SK-N-SH (cell line): ENCODE measurements around the gene IFT74. TPM values are rescaled to one million over a fixed set of nuclear protein-coding genes. Genes with fewer than 3 reads are reported as not detected.

Experiments
- CTCF ChIA-PET: fragments of 300-600, 350-600 bp; formaldehyde crosslinking; extraction: SDS; loops from one replicate; lab custom pipeline; 2021; lab: Yijun Ruan, JAX
- POLR2A ChIA-PET: fragments of 350-600 bp; sonication (Branson Sonifier 250); formaldehyde crosslinking; extraction: SDS; loops from one replicate; lab custom pipeline; 2020; ENCODE audit warnings: antibody characterized with exemption, inconsistent platforms; lab: Yijun Ruan, JAX
- DNase-seq: peaks from one replicate; pipeline ENCODE4 v3.0.0; 2012
- H2AFZ ChIP-seq: fragments of 200-600 bp; sonication (generic); 2 replicates; pipeline ENCODE4 v1.8.1; 2016; ENCODE audit warnings: antibody characterized with exemption, mild to moderate bottlenecking, low read depth
- H3F3A ChIP-seq: fragments of 200-600 bp; sonication (generic); replicated peaks from 2 replicates; pipeline ENCODE3; 2016; ENCODE audit warnings: antibody characterized with exemption, mild to moderate bottlenecking; ENCODE audit not compliant: insufficient read depth
- H3K27ac ChIP-seq, 2 experiments: fragments of 200-500 bp in 1 of 2; fragments of 200-600 bp in 1 of 2; sonication (Bioruptor generic) in 1 of 2; sonication (generic), shearing (Covaris generic) in 1 of 2; 2 replicates each; pipeline versions ENCODE4 v1.5.1 to v1.6.1; 2014 to 2016; ENCODE audit warnings: low read depth in 2 of 2, inconsistent platforms in 1 of 2, low read length in 1 of 2, mild to moderate bottlenecking in 1 of 2, mixed read lengths in 1 of 2
- H3K27me3 ChIP-seq: fragments of 200-600 bp; sonication (generic), shearing (Covaris generic); 2 replicates; pipeline ENCODE4 v1.6.1; 2016; ENCODE audit warnings: mixed run types; ENCODE audit not compliant: insufficient read depth
- H3K36me3 ChIP-seq, 2 experiments: fragments of 200-500 bp in 1 of 2; fragments of 200-600 bp in 1 of 2; sonication (Bioruptor generic) in 1 of 2; sonication (generic) in 1 of 2; replicated peaks in 1 of 2; 2 replicates each; pipeline versions ENCODE3 to v1.5.1; 2014 to 2016; ENCODE audit warnings: low read length in 1 of 2, mild to moderate bottlenecking in 1 of 2; ENCODE audit not compliant: insufficient read depth in 2 of 2, control insufficient read depth in 1 of 2
- H3K4me1 ChIP-seq, 2 experiments: fragments of 200-500 bp in 1 of 2; fragments of 200-600 bp in 1 of 2; sonication (Bioruptor generic) in 1 of 2; sonication (generic), shearing (Covaris generic) in 1 of 2; 2 replicates each; pipeline versions ENCODE4 v1.5.1 to v1.6.1; 2014 to 2016; ENCODE audit warnings: low read depth in 1 of 2, low read length in 1 of 2, mixed run types in 1 of 2; ENCODE audit not compliant: insufficient read depth in 2 of 2, control insufficient read depth in 1 of 2
- H3K4me2 ChIP-seq: fragments of 200-600 bp; sonication (generic), shearing (Covaris generic); 2 replicates; pipeline ENCODE4 v1.6.1; 2017; ENCODE audit warnings: mixed run types
- H3K4me3 ChIP-seq, 2 experiments: fragments of 200-500 bp in 1 of 2; fragments of 200-600 bp in 1 of 2; sonication (Bioruptor generic) in 1 of 2; sonication (generic), shearing (Covaris generic) in 1 of 2; 2 replicates each; pipeline versions ENCODE4 v1.5.1 to v1.8.1; 2014 to 2016; ENCODE audit warnings: low read depth in 2 of 2, inconsistent platforms in 1 of 2, low read length in 1 of 2, mild to moderate bottlenecking in 1 of 2, mixed read lengths in 1 of 2, moderate library complexity in 1 of 2
- H3K79me2 ChIP-seq: fragments of 200-600 bp; sonication (generic); 2 replicates; pipeline ENCODE4 v1.8.1; 2017; ENCODE audit warnings: mild to moderate bottlenecking; ENCODE audit not compliant: insufficient read depth
- H3K9ac ChIP-seq: fragments of 200-600 bp; sonication (generic); 2 replicates; pipeline ENCODE4 v1.6.1; 2017; ENCODE audit warnings: mixed run types
- H3K9me2 ChIP-seq: fragments of 200-600 bp; sonication (generic); 2 replicates; pipeline ENCODE4 v1.6.1; 2017; ENCODE audit warnings: mixed run types
- H3K9me3 ChIP-seq: fragments of 200-600 bp; sonication (generic); 2 replicates; pipeline ENCODE4 v1.6.1; 2017; ENCODE audit warnings: mixed run types, mild to moderate bottlenecking, moderate library complexity
- H4K20me1 ChIP-seq: fragments of 200-600 bp; sonication (generic); 2 replicates; pipeline ENCODE4 v1.6.1; 2017; ENCODE audit warnings: mild to moderate bottlenecking, mixed run types; ENCODE audit not compliant: insufficient read depth
- CTCF ChIP-seq: fragments of 200-600 bp; sonication (generic); IDR thresholded peaks from 2 replicates; pipeline ENCODE4 v1.6.1; 2017; ENCODE audit warnings: antibody characterized with exemption, mild to moderate bottlenecking, moderate library complexity
- ELF1 ChIP-seq: IDR thresholded peaks from 2 replicates; pipeline ENCODE4 v1.4.0; 2012
- EP300 ChIP-seq, 2 experiments: IDR thresholded peaks; 2 replicates each; pipeline versions ENCODE4 v1.4.0 to v1.6.1; 2012; ENCODE audit warnings: borderline replicate concordance in 1 of 2, low read depth in 1 of 2, low read length in 1 of 2
- FOXJ3 ChIP-seq: sonication (generic); formaldehyde crosslinking; IDR thresholded peaks from 2 replicates; pipeline ENCODE4 v1.5.1; 2020; ENCODE audit warnings: mild to moderate bottlenecking, missing genetic modification reagents
- GABPA ChIP-seq: IDR thresholded peaks from 2 replicates; pipeline ENCODE4 v1.4.0; 2012; ENCODE audit warnings: low read depth, mild to moderate bottlenecking
- GATA2 ChIP-seq: sonication (generic); formaldehyde crosslinking; IDR thresholded peaks from 2 replicates; pipeline ENCODE4 v1.5.0; 2020; ENCODE audit warnings: mild to moderate bottlenecking, missing genetic modification reagents
- JUND ChIP-seq: IDR thresholded peaks from 2 replicates; pipeline ENCODE4 v1.4.0; 2012
- MEF2A ChIP-seq: IDR thresholded peaks from 2 replicates; pipeline ENCODE4 v1.4.0; 2012; ENCODE audit warnings: low read depth, borderline replicate concordance
- NRF1 ChIP-seq: IDR thresholded peaks from 2 replicates; pipeline ENCODE4 v1.6.1; 2012; ENCODE audit warnings: low read depth, mild to moderate bottlenecking, low read length
- POLR2AphosphoS5 ChIP-seq: IDR thresholded peaks from 2 replicates; pipeline ENCODE4 v1.6.1; 2012; ENCODE audit warnings: low read depth, low read length
- RCOR1 ChIP-seq: fragments of 150-350 bp; IDR thresholded peaks from 2 replicates; pipeline ENCODE4 v1.6.1; 2017; ENCODE audit warnings: antibody characterized with exemption, low read length
- SIN3A ChIP-seq: IDR thresholded peaks from 2 replicates; pipeline ENCODE4 v1.6.1; 2012; ENCODE audit warnings: low read depth, mild to moderate bottlenecking, low read length, moderate library complexity, borderline replicate concordance
- SMC3 ChIP-seq: IDR thresholded peaks from 2 replicates; pipeline ENCODE4 v1.6.1; 2012; ENCODE audit warnings: low read depth, low read length, improper control_type of control experiment
- TAF1 ChIP-seq: IDR thresholded peaks from 2 replicates; pipeline ENCODE4 v1.6.1; 2012; ENCODE audit warnings: low read depth, mild to moderate bottlenecking, low read length, moderate library complexity, borderline replicate concordance
- TEAD4 ChIP-seq: IDR thresholded peaks from 2 replicates; pipeline ENCODE4 v1.4.0; 2012; ENCODE audit warnings: mild to moderate bottlenecking, borderline replicate concordance; ENCODE audit not compliant: insufficient read depth
- YY1 ChIP-seq: IDR thresholded peaks from 2 replicates; pipeline ENCODE4 v1.4.0; 2012; ENCODE audit warnings: low read depth, mild to moderate bottlenecking
- WGBS: methylation state at CpG from one replicate; pipeline ENCODE4 v1.1.6; 2017; ENCODE audit warnings: low lambda C conversion rate; 5-methylcytosine and 5-hydroxymethylcytosine counted together
- polyA plus RNA-seq, 3 experiments: library from polyadenylated mRNA; depleted of rRNA; stranded (reverse); fragments of >200 nt; gene quantifications; 2 replicates each; pipeline ENCODE4 v1.2.3, GENCODE V29; 2012
- TF ChIP-seq, protein P1 (sequence below): IDR thresholded peaks from 2 replicates; pipeline ENCODE4; 2012
- TF ChIP-seq, protein P2 (sequence below): IDR thresholded peaks from 2 replicates; pipeline ENCODE4 v1.4.0; 2012; ENCODE audit warnings: low read depth
- TF ChIP-seq, protein P3 (sequence below): IDR thresholded peaks from 2 replicates; pipeline ENCODE4 v1.4.0; 2012; ENCODE audit warnings: low read depth, borderline replicate concordance
- TF ChIP-seq, protein P4 (sequence below): IDR thresholded peaks from 2 replicates; pipeline ENCODE4 v1.6.1; 2012; ENCODE audit warnings: mild to moderate bottlenecking, low read depth, low read length, moderate library complexity

IFT74 gene
- polyA plus RNA-seq, 1 of the 3 experiments (the other 2 are of a cell fraction) = 6.3 TPM

- Histone ChIP-seq H3K9ac (no peak overlapping the region), H3K27me3 (no peaks in the 10 kb centered on the region), H3K4me2 (no peak overlapping the region), H3K4me1 (peaks cover 0 to 7% of the 10 kb centered on the region in 2 experiments; a peak in 2 of 4 replicates), H4K20me1 (no peaks in the 10 kb centered on the region), H3K9me2 (no peaks in the 10 kb centered on the region), H3K4me3 (no peak overlapping the region), H3K27ac (no peak overlapping the region), H3K79me2 (no peaks in the 10 kb centered on the region), H2AFZ (no peak overlapping the region), H3K36me3 (peaks cover 17% of the 10 kb centered on the region in 2 experiments), H3K9me3 (no peaks in the 10 kb centered on the region), H3F3A (peaks cover 6% of the 10 kb centered on the region)
- TF ChIP-seq, protein P1, sequence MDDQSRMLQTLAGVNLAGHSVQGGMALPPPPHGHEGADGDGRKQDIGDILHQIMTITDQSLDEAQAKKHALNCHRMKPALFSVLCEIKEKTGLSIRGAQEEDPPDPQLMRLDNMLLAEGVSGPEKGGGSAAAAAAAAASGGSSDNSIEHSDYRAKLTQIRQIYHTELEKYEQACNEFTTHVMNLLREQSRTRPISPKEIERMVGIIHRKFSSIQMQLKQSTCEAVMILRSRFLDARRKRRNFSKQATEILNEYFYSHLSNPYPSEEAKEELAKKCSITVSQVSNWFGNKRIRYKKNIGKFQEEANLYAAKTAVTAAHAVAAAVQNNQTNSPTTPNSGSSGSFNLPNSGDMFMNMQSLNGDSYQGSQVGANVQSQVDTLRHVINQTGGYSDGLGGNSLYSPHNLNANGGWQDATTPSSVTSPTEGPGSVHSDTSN = peak; percentile 28; the same call in 1 of the 2 replicates
- TF ChIP-seq TAF1 (no peak), RCOR1 (no peak), ELF1 (no peak), EP300 (IDR thresholded peaks at IDR 0.05; ENCODE audit: borderline replicate concordance in 1 of 2, low read depth in 1 of 2, low read length in 1 of 2) (no peak)
- POLR2A ChIA-PET = no interaction called here
- DNase-seq = no peak
- CTCF ChIA-PET = interaction anchor here (0.6 kb wide), 1 partner anchor 755 kb away, joined by 3 read pairs; no protein-coding TSS in a partner anchor
- WGBS = 86% methylated on average over 1 of the region's 1 CpG
These were observed 103.2 kb downstream of the IFT74 start for GRCh38 chr9:27059412-27059811.

GRCh38 chr9:27059907-27060306, 103.7 kb downstream of the IFT74 start:
- peaks cover 0 to 7% of the 10 kb centered on the region in 2 experiments; a peak in 2 of 4 replicates for H3K4me1 ChIP-seq
- POLR2A ChIA-PET = no interaction called here
- no peaks in the 10 kb centered on the region for H3K9me2 ChIP-seq
- H3K9ac ChIP-seq = no peak overlapping the region
- H3K27me3 ChIP-seq = no peaks in the 10 kb centered on the region
- TF ChIP-seq MEF2A (no peak), JUND (no peak), TEAD4 (no peak), ELF1 (no peak), SMC3 (no peak), NRF1 (no peak), EP300 (IDR thresholded peaks at IDR 0.05; ENCODE audit: borderline replicate concordance in 1 of 2, low read depth in 1 of 2, low read length in 1 of 2) (no peak), GABPA (no peak), FOXJ3 (no peak), SIN3A (no peak), GATA2 (CRISPR knock-in tag) (no peak), CTCF (no peak), POLR2AphosphoS5 (no peak), YY1 (no peak)
- TF ChIP-seq, protein P2, sequence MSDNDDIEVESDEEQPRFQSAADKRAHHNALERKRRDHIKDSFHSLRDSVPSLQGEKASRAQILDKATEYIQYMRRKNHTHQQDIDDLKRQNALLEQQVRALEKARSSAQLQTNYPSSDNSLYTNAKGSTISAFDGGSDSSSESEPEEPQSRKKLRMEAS = no peak
- TF ChIP-seq, protein P3, sequence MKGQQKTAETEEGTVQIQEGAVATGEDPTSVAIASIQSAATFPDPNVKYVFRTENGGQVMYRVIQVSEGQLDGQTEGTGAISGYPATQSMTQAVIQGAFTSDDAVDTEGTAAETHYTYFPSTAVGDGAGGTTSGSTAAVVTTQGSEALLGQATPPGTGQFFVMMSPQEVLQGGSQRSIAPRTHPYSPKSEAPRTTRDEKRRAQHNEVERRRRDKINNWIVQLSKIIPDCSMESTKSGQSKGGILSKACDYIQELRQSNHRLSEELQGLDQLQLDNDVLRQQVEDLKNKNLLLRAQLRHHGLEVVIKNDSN = no peak
- TF ChIP-seq, protein P4, sequence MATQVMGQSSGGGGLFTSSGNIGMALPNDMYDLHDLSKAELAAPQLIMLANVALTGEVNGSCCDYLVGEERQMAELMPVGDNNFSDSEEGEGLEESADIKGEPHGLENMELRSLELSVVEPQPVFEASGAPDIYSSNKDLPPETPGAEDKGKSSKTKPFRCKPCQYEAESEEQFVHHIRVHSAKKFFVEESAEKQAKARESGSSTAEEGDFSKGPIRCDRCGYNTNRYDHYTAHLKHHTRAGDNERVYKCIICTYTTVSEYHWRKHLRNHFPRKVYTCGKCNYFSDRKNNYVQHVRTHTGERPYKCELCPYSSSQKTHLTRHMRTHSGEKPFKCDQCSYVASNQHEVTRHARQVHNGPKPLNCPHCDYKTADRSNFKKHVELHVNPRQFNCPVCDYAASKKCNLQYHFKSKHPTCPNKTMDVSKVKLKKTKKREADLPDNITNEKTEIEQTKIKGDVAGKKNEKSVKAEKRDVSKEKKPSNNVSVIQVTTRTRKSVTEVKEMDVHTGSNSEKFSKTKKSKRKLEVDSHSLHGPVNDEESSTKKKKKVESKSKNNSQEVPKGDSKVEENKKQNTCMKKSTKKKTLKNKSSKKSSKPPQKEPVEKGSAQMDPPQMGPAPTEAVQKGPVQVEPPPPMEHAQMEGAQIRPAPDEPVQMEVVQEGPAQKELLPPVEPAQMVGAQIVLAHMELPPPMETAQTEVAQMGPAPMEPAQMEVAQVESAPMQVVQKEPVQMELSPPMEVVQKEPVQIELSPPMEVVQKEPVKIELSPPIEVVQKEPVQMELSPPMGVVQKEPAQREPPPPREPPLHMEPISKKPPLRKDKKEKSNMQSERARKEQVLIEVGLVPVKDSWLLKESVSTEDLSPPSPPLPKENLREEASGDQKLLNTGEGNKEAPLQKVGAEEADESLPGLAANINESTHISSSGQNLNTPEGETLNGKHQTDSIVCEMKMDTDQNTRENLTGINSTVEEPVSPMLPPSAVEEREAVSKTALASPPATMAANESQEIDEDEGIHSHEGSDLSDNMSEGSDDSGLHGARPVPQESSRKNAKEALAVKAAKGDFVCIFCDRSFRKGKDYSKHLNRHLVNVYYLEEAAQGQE = no peak
- TF ChIP-seq, all 33 proteins: peak for 0
- H2AFZ ChIP-seq = no peak overlapping the region
- peaks cover 17% of the 10 kb centered on the region in 2 experiments for H3K36me3 ChIP-seq
- H3K4me3 ChIP-seq = no peak overlapping the region
- CTCF ChIA-PET = interaction anchor here (0.6 kb wide), 1 partner anchor 755 kb away, joined by 3 read pairs; no protein-coding TSS in a partner anchor
- H3F3A ChIP-seq = peaks cover 6% of the 10 kb centered on the region
- DNase-seq = no peak
- no peak overlapping the region; a peak in 1 of 4 replicates for H3K27ac ChIP-seq
- H3K9me3 ChIP-seq = no peaks in the 10 kb centered on the region
- no peak overlapping the region for H3K4me2 ChIP-seq
- H4K20me1 ChIP-seq = no peaks in the 10 kb centered on the region
- H3K79me2 ChIP-seq = no peaks in the 10 kb centered on the region
